ENCODE results near the gene MCL1.
"Not testable (repeated sequence)": the region's sequence is repeated elsewhere in the genome, so short reads cannot be mapped to it uniquely, and the experiment has no call there.

The MCL1 gene

GRCh38 chr1:150577557-150578271 lies 1.7 kb downstream of the MCL1 start:
- TF ChIP-seq, protein P1, sequence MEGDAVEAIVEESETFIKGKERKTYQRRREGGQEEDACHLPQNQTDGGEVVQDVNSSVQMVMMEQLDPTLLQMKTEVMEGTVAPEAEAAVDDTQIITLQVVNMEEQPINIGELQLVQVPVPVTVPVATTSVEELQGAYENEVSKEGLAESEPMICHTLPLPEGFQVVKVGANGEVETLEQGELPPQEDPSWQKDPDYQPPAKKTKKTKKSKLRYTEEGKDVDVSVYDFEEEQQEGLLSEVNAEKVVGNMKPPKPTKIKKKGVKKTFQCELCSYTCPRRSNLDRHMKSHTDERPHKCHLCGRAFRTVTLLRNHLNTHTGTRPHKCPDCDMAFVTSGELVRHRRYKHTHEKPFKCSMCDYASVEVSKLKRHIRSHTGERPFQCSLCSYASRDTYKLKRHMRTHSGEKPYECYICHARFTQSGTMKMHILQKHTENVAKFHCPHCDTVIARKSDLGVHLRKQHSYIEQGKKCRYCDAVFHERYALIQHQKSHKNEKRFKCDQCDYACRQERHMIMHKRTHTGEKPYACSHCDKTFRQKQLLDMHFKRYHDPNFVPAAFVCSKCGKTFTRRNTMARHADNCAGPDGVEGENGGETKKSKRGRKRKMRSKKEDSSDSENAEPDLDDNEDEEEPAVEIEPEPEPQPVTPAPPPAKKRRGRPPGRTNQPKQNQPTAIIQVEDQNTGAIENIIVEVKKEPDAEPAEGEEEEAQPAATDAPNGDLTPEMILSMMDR (conservative IDR thresholded peaks at IDR 0.05; ENCODE audit: low read length): no peak
- DNase-seq (ENCODE audit: low read depth): peak; percentile 61
- H3K4me3 ChIP-seq (ENCODE audit: low read length): peak overlapping the region; percentile 99

- TF ChIP-seq, protein P1 (conservative IDR thresholded peaks at IDR 0.05; ENCODE audit: low read length): no peak
- peak; percentile 37 for DNase-seq (ENCODE audit: low read depth)
- H3K4me3 ChIP-seq (ENCODE audit: low read length): peak overlapping the region; percentile 99
Observed at GRCh38 chr1:150576794-150577556, 2.4 kb downstream of the MCL1 start.

GRCh38 chr1:150576367-150576711 lies 3.1 kb downstream of the MCL1 start:
- TF ChIP-seq, protein P1 (conservative IDR thresholded peaks at IDR 0.05; ENCODE audit: low read length): no peak
- DNase-seq (ENCODE audit: low read depth): no peak
- H3K4me3 ChIP-seq (ENCODE audit: low read length): peak overlapping the region; percentile 99

GRCh38 chr1:150575518-150576366 lies 3.7 kb downstream of the MCL1 start:
- TF ChIP-seq, protein P1 (conservative IDR thresholded peaks at IDR 0.05; ENCODE audit: low read length): no peak
- peak; percentile 46 for DNase-seq (ENCODE audit: low read depth)
- H3K4me3 ChIP-seq (ENCODE audit: low read length): peak overlapping the region; percentile 99

GRCh38 chr1:150575072-150575489 lies 4.3 kb downstream of the MCL1 start:
- H3K4me3 ChIP-seq (ENCODE audit: low read length): peak overlapping the region; percentile 99
- TF ChIP-seq, protein P1 (conservative IDR thresholded peaks at IDR 0.05; ENCODE audit: low read length): no peak
- DNase-seq (ENCODE audit: low read depth): peak; percentile 28

DNA sequence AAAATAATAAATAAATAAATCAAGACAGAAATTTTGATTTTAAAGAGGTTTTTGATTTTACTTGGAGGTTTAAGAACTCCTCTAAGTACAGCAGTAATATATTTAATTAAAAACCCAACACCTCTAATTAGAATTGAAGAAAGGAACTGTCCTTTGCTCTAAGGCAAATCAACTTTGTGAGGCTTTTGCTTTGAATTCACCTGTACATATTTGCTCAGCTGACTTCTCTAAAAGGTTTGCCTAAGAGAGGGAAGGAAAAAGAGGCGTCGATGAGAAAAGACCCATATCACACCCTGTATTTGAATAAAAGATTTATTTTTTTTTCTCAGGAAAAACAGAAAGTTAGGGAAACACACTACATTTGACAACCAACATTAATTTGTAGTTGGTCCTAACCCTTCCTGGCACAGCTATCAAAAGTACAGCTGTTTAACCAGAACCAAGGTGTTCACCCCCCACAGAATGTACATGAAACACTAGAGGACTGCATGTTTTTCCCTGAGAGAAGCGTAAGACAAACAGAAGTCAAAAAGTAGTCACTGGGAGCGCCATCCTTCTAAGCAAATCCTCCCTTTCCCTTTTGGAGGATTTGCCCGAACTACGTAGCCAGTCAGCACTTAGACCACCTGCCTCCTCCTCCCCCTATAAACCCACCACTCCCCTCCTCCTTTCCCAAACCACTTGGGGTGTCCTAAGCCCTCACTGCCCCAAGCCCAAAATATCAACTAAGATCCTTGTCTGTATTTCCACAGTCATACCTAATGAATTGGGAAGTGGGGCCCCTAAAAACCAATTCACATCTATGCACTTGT lies 4.9 kb downstream of the MCL1 start:
- peak overlapping the region; percentile 99 for H3K4me3 ChIP-seq (ENCODE audit: low read length)
- peak; percentile 40 for DNase-seq (ENCODE audit: low read depth)
- TF ChIP-seq, protein P1 (conservative IDR thresholded peaks at IDR 0.05; ENCODE audit: low read length): no peak

- DNase-seq (ENCODE audit: low read depth): peak; percentile 31
- not testable (repeated sequence) for H3K4me3 ChIP-seq (ENCODE audit: low read length)
Observed at GRCh38 chr1:150573648-150574071, 5.8 kb downstream of the MCL1 start.

Data from AG10803 (cell line).